Measurements from ENCODE around the gene RPL38.
"Not testable (repeated sequence)": the region's sequence is repeated elsewhere in the genome, so short reads cannot be mapped to it uniquely, and the experiment has no call there.

The RPL38 gene

DNA sequence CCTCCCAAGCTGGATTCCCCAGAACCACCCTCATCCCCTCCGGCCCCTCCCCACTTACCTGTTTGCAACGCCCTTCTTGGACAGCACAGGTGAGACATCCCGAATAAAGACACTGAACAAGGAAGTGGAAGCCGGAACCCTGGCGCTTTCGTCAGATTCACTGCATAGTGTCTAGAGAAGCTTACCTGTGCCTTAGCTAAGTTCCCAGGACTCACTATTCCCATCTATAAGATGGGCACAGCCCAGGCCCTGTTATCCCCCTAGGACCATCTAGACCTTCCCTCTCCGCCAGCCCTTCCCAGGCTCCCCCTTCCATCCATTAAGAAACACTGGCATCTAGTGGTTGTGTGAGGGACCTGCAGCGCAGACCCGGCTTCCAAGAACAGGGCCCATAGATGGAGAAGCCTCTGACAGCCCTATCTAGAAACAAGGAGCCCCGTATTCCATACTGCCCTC, 26.9 kb upstream of the RPL38 start:
- H3K9me3 Mint-ChIP-seq = no peaks in the 10 kb centered on the region
- DNase-seq = peak; percentile 29 to 46
- no peak overlapping the region for H3K4me3 Mint-ChIP-seq
- H3K4me1 Mint-ChIP-seq = no peaks in the 10 kb centered on the region
- peaks cover 65% of the 10 kb centered on the region for H3K27me3 Mint-ChIP-seq
- no peak overlapping the region for H3K27ac Mint-ChIP-seq
- peak; percentile 66 for ATAC-seq

DNA sequence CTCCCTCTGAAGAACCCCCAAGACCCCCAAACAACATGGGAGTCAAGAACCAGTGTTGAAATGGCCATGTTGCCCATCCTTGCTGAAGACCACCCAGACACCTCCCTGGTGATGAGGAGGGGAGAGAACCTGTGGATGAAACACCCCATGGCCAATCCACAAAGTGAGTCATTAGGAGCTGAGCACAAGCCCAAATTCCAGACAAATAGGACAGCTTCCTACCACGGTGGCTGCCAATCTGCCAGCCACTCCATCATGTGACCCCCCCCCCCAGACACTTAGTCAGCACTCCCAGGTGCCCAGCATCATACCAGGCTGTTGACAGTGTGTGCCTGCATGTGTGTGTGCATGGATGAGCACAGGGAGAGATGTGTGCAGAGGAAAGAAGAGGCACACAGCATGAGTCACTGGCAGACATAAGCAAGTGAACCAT, 26.4 kb upstream of the RPL38 start:
- no peaks in the 10 kb centered on the region for H3K4me1 Mint-ChIP-seq
- no peak overlapping the region for H3K4me3 Mint-ChIP-seq
- ATAC-seq (no peak), DNase-seq (no peak)
- peak overlapping the region in 1 of 2 donors; percentile 5 for H3K27ac Mint-ChIP-seq
- no peaks in the 10 kb centered on the region for H3K9me3 Mint-ChIP-seq
- peaks cover 65% of the 10 kb centered on the region for H3K27me3 Mint-ChIP-seq

DNA sequence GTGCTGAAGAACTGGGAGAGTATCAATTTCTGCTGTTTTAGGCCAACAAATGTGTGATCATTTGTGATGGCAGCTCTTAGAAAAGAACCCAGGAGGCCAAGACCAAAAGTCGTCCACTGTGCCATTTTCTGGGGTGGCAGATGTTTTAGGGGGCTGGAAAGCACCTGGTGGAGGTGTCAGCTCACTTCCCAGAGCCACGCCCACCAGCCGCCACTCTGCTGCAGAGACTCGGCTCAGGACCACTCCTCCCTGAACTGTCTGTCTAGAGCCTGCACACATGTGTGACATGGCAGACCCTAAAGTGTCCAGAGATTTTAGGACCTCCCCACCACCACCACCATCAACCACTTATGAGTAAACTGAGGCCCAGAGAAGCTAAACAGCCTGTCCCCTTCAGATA, 23.9 kb upstream of the RPL38 start:
- Mint-ChIP-seq H3K27me3 (peaks cover 54% of the 10 kb centered on the region), H3K9me3 (no peaks in the 10 kb centered on the region)

DNA sequence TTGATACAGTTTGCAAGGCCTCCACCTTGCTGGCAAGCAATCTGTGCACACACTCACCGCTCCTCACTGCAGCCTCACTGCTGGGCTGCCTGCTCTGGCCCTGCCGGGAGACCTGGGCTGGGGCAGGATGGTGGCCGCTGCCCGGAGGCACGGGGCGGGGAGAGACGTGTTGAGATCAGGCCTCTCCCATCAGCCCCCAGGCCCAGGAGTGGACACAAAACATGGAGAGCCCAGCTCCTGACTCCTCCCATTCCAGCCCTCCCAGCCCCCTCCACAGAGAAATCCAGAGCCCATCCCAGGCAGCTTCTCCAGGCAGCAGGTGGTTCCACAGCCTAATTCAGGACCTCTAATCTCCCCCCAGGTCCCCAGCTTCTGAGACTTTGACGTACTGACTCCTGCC, 23.1 kb upstream of the RPL38 start:
- Mint-ChIP-seq H3K9me3 (no peaks in the 10 kb centered on the region), H3K27ac (peak overlapping the region in 1 of 2 donors; percentile 93), H3K4me3 (no peak overlapping the region), H3K4me1 (no peaks in the 10 kb centered on the region), H3K27me3 (peaks cover 47% of the 10 kb centered on the region)
- ATAC-seq (no peak), DNase-seq (no peak)

More for the DNA sequence above, 23.9 kb upstream of the RPL38 start:
- no peaks in the 10 kb centered on the region for H3K4me1 Mint-ChIP-seq
- DNase-seq (no peak), ATAC-seq (no peak)
- no peak overlapping the region for H3K27ac Mint-ChIP-seq
- H3K4me3 Mint-ChIP-seq = no peak overlapping the region

DNA sequence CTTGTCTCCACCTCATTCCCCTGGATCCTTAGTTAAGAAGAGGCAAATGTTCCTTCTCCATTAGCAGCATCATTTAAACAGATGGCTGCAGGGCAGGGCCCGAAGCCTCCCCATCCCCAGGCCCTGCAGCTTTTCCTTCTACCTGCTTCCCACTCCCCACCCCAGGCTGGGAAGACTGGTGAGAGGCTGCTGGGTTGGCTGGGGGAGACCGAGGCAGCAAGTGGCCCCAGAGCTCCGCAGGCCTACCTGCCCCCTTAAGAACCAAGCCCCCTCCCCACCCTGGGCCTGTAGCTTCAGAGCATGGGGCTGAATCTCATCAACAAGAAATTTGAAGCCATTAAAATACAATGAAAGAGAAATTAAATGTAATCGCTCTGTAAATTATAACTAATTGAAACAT, 22.1 kb upstream of the RPL38 start:
- peaks cover 42% of the 10 kb centered on the region for H3K27me3 Mint-ChIP-seq
- H3K9me3 Mint-ChIP-seq = no peaks in the 10 kb centered on the region
- ATAC-seq = no peak

DNA sequence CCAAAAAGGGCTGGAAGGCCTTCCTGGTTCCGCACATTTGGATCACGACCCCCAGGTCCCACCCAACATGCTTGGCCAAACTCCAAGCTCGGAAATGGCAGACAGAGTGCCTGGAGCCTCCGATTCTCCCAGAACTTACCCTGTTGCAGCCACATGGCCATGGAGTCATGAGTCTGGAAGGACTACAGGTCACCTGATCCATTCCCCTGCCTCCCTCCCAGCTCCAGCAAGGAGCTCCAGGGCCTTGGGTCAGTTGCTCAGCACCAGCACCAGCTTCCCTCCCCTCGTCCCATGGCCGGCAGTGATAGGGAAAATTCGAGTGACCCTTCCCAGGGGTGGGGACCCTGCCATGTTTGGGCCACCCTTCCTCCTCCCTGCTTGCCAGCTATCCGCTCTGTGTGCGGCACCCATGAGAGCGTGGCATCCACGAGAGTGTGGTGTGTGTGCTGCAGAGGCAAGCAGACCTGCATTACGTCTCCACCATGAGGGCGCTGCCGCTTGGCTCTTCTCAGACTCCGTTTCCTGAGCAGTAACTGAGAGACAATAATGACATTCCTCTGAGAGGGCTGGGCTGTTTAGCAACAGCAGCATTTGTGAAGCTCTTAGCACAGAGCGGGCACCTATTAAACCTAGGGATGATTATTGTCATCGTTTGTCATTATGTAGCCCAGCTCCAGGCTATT, 21.3 kb upstream of the RPL38 start:
- H3K9me3 Mint-ChIP-seq = no peaks in the 10 kb centered on the region
- ATAC-seq (no peak), DNase-seq (no peak)
- H3K27ac Mint-ChIP-seq = no peak overlapping the region
- H3K4me3 Mint-ChIP-seq = no peak overlapping the region
- no peaks in the 10 kb centered on the region for H3K4me1 Mint-ChIP-seq
- peaks cover 40% of the 10 kb centered on the region for H3K27me3 Mint-ChIP-seq

More for the DNA sequence above, 22.1 kb upstream of the RPL38 start:
- no peaks in the 10 kb centered on the region for H3K4me1 Mint-ChIP-seq
- no peak overlapping the region for H3K4me3 Mint-ChIP-seq
- H3K27ac Mint-ChIP-seq = no peak overlapping the region
- no peak for DNase-seq

DNA sequence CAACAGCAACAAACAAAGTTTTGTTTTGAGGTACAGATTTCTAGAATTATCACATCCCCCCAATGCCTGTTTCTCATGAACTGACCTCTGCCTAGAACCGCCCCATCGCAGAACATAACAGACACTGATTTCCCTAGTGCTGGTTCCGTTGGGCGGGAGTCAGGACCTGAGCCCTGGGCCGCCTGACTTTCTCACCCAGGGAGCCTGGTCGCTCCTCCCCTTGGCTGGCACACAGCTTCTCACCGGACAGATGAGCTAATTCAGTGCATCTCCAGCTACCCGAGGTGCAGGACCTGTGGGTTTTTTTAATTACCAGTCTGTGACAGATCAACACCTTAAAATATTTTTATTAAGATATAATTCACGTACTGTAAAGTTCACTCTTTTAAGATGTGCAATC, 20.1 kb upstream of the RPL38 start:
- H3K27me3 Mint-ChIP-seq = peaks cover 38% of the 10 kb centered on the region

DNA sequence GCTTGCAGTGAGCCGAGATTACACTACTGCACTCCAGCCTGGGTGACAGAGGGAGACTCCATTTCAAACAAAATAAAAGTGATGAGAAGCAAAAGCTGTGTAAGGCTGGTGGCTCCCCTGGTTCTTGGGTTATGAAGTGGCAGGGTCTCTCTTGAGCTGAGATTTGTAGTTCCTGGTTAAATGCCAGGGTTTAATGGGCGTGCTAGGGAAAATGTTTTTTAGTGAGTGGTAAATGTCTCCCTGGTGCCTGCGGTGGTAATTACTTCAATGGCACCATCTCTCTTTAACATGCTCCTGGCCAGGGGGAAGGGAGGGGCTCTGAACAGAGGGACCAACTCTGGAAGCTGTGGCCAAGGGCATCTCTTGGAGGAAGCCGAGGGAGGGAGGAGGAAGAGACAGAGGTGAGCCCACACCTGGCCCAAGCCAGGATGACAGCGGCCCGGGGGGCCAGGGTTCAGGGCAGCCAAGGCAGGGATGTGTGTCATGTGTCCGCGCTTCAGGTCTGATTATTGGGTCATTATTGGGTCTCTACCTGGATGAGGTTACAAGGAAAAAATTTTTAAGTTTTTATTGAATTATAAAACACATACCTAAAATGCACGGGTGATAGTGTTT, 17.8 kb upstream of the RPL38 start:
- Mint-ChIP-seq H3K27ac (no peak overlapping the region), H3K4me1 (no peaks in the 10 kb centered on the region), H3K4me3 (no peak overlapping the region), H3K9me3 (peaks cover 0 to 9% of the 10 kb centered on the region in 2 donors), H3K27me3 (peaks cover 33% of the 10 kb centered on the region)
- DNase-seq (no peak), ATAC-seq (no peak)

More for the DNA sequence above, 20.1 kb upstream of the RPL38 start:
- no peak for ATAC-seq
- DNase-seq = no peak
- Mint-ChIP-seq H3K9me3 (no peaks in the 10 kb centered on the region), H3K4me3 (no peak overlapping the region), H3K27ac (no peak overlapping the region), H3K4me1 (no peaks in the 10 kb centered on the region)

DNA sequence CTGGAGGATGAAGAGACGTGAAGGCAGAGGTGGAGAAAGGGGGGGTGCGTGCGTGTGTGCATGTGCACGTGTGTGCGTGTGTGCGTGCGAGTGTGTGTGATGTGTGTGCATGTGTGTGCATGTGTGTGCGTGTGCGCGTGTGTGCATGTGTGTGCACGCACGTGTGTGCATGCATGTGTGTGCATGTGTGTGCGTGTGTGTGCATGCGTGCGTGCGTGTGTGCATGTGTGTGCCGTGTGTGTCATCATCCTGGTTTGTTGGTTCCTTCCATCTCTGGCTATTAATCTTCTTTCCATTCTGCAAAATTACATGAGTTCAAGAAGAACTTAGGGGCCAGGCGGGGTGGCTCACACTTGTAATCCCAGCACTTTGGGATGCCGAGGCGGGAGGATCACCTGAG, 17.0 kb upstream of the RPL38 start:
- Mint-ChIP-seq H3K27ac (no peak overlapping the region), H3K9me3 (peaks cover 0 to 9% of the 10 kb centered on the region in 2 donors), H3K4me3 (no peak overlapping the region), H3K27me3 (peaks cover 25% of the 10 kb centered on the region), H3K4me1 (no peaks in the 10 kb centered on the region)
- ATAC-seq (no peak), DNase-seq (no peak)

DNA sequence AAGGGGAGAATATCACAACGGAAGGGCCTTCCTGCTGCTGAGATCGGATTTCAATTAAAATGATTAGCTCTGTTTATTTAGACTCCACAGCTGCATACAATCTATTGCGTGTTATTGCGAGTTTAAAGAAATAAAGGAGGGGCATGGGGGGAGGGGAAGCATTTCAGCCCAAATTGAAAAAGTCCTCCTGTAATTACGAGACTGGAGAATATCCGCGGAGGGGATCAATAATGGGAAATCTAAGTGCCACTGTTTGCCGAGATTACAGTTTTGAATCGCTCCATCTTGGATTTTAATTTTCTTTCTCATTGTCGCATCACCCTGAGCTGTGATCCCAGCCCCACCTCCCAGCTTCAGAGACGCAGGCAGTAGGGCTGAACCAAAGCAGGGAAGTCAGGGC, 15.7 kb upstream of the RPL38 start:
- no peak overlapping the region for H3K4me3 Mint-ChIP-seq
- DNase-seq = no peak
- no peaks in the 10 kb centered on the region for H3K4me1 Mint-ChIP-seq
- H3K9me3 Mint-ChIP-seq = peaks cover 0 to 9% of the 10 kb centered on the region in 2 donors
- H3K27me3 Mint-ChIP-seq = peaks cover 27% of the 10 kb centered on the region
- no peak overlapping the region for H3K27ac Mint-ChIP-seq
- ATAC-seq = no peak

DNA sequence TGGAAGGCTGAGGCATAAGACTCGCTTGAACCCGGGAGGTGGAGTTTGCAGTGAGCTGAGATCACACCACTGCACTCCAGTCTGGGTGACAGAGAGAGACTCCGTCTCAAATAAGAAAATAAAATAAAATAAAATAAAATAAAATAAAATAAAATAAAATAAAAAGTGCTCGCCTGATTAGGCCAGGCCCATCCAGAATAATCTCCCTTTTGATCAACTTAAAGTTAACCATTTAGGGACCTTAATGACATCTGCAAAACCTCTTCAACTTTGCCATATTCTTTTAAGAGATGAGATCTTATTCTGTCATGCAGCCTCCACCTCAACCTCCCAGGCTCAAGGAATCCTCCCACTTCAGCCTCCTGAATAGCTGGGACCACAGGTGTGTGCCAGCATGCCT, 14.8 kb upstream of the RPL38 start:
- not testable (repeated sequence) for H3K4me3 Mint-ChIP-seq, DNase-seq, H3K9me3 Mint-ChIP-seq, ATAC-seq, H3K4me1 Mint-ChIP-seq, H3K27ac Mint-ChIP-seq
- H3K27me3 Mint-ChIP-seq = peaks cover 37% of the 10 kb centered on the region

DNA sequence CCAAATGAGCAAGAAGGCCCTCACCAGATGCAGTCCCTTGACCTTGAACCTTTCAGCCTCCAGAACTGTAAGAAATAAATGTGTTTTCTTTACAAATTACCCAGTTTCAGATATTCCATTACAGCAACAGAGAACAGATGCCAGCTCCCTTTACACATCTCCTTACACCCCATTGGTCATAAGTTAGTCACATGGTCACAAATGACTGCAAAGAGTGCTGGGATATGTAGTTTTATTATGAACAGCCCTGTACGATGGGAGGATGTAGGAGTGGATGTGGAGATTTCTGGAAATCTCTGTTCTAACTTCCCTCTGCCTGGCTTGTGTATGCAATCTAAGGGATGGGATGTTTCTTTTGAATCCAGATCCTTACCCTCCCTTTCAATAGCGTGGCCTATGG, 13.3 kb upstream of the RPL38 start:
- no peaks in the 10 kb centered on the region for H3K4me1 Mint-ChIP-seq
- peaks cover 0 to 9% of the 10 kb centered on the region in 2 donors for H3K9me3 Mint-ChIP-seq
- H3K27me3 Mint-ChIP-seq = peaks cover 44% of the 10 kb centered on the region
- ATAC-seq = peak; percentile 67
- no peak overlapping the region for H3K27ac Mint-ChIP-seq
- no peak for DNase-seq
- no peak overlapping the region for H3K4me3 Mint-ChIP-seq

DNA sequence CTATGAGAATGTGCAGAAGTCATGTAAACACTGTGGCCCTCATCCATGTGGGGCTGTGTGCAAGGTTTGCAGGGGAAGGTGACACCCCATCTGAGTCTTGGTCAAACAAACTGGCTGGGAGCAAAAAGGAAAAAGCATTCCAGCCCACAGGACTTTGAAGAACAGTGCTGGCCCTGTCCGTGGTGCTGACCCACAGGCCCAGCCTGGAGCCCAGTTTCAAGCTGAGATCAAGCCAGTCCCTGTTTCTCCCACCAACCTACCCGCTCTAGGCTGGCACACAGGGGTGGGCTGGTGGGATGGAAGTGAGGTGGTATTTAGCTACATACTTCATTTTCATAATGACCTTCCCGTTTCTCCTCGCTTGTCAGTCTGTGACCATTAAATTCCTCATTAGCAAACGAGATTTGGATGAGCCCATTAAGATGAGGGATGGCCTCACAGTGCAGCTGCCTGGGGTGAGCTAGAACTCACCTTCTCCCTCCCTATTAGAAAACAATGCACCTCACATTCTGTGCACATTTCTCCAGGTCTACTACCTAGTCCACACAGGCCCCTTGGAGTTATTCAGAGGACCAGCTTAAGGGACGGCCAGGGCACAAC, 12.6 kb upstream of the RPL38 start:
- H3K27ac Mint-ChIP-seq = no peak overlapping the region
- H3K27me3 Mint-ChIP-seq = peaks cover 51% of the 10 kb centered on the region
- no peaks in the 10 kb centered on the region for H3K4me1 Mint-ChIP-seq
- no peak overlapping the region for H3K4me3 Mint-ChIP-seq
- ATAC-seq (no peak), DNase-seq (no peak)
- peaks cover 0 to 9% of the 10 kb centered on the region in 2 donors for H3K9me3 Mint-ChIP-seq

DNA sequence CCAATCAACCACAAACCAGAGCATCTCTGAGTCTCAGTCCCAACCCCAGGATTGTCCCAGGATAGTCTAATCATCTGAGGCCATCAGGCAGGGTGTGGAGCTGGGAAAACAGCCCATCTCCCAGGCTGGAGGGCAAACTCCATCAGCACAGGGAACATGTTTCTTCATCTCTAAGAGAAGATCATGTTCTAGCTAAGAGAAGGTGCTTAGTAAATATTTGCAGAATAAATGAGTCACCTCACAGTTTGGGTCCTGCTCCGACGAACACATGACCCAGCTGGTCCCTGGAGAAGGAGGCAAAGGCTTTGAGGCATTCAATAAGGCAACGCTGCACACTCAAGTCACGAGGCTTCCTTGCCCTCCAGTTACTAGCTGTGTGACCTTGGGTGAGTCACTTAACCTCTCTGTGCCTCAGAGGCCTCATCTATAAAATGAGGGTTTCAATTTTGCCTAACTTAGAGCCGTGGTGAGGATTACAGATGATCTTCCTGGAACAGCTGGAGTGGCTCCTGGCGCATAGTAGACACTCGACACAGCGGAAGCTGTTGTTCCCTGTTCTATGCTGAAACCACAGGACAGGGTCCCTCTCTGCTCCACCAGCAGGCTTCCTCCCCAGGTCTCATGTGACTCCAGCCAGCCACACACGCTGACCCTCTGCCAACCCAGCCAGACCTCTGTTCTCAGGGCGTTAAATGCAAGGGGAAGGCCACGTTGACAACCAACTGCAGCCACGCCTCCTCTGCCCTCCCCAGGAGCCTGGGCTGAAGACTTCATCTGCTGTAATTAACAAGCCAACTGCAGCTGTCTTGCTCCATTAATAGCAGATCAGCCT, 10.3 kb upstream of the RPL38 start:
- peaks cover 0 to 9% of the 10 kb centered on the region in 2 donors for H3K9me3 Mint-ChIP-seq
- no peak for DNase-seq
- H3K27ac Mint-ChIP-seq = no peak overlapping the region
- peaks cover 44% of the 10 kb centered on the region for H3K27me3 Mint-ChIP-seq
- no peak overlapping the region for H3K4me3 Mint-ChIP-seq
- no peaks in the 10 kb centered on the region for H3K4me1 Mint-ChIP-seq
- no peak for ATAC-seq

DNA sequence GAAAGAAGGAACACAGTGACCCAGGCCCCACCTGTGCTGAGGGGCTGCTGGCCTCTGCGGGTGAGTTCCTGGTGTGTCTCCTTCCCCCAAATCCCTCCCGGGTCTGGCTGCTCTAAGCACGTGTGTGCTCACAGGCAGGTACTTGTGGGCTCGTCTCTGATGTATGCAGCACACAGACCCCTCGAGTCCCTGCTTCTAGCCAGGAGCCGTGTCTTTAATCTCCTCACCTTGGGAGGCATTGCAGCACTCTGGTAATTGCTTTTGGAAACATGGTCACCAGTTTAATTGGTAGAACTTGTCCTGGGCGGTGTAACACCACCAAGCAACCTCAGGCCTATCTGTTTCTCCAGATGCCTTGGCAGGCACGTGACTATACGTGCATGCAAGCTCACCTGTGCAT, 8.8 kb upstream of the RPL38 start:
- DNase-seq = no peak
- no peak overlapping the region for H3K27ac Mint-ChIP-seq
- H3K27me3 Mint-ChIP-seq = peaks cover 47% of the 10 kb centered on the region
- peaks cover 0 to 3% of the 10 kb centered on the region in 2 donors for H3K9me3 Mint-ChIP-seq
- H3K4me3 Mint-ChIP-seq = no peak overlapping the region
- H3K4me1 Mint-ChIP-seq = peaks cover 14% of the 10 kb centered on the region
- ATAC-seq = no peak

Data from stimulated activated naive CD8-positive, alpha-beta T cell treated with anti-CD3 and anti-CD28 coated beads, Interleukin-15, amount 100 ng/mL, for 72 hours (primary cell).